HG03432 (cell line): ENCODE results near the gene HECW1.

Experiments used
- ATAC-seq: cut with Tn5 transposase; IDR thresholded peaks from one replicate; pipeline ENCODE4 v1.9.1; 2021; ENCODE audit warnings: mild to moderate bottlenecking, moderate library complexity; ENCODE audit not compliant: unreplicated experiment

The HECW1 gene

DNA sequence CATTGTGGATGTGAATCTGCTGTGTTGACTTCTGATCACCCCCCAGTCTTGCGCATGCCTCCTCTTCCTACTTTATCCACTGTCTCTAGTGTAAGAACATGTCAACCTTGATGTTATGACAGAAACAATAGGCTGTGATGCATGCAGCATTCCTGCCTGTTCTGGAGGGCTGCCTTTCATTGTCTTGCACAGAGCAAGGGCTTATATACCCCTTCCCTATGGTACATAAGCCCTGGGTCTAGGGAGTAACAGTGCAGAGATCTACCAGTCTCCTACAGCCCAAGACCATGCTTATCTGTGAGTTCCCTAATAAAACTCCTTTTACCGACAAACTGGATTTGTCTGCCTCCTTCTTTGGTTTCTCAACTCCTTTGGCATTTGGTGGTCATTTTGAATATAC is 293.5 kb downstream of the HECW1 start:
- no peak for ATAC-seq

DNA sequence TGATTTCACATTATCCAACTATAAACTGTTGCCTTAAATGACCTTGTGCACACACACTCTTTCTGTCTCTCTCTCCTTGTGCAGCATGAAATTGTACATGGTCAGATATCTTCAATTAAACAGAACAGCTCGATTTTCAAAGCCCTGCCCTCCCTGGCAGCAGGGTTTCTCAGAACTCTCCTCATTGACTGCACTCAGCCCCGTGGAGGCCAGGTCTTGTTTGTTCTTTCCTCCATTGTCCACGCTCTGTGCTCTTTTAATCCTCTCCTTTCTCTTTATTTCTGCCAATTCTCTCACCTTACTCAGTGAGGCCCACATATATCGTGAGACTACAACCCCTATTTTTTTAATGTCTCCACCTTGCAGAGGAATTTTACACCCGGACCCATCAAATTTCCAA is 294.5 kb downstream of the HECW1 start:
- ATAC-seq = no peak

DNA sequence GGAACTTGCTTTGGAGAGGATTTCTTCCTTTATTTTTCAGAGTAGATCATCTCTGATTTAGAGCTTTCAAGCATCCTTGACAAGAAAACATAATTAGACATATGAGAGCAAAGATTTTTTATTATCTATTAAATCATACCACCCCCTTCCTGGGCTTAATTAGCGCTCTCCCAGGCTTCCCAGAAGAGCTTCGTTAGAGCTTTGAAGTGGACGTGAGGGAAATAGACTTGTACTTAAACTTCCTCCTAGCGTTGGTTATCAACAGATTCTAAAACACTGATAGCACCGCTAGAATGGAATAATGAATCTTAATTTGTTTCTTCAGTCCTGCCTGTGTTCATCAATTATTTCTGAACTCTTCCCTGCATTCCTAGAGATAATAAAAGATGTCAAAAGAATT is 296.5 kb downstream of the HECW1 start:
- ATAC-seq = no peak

DNA sequence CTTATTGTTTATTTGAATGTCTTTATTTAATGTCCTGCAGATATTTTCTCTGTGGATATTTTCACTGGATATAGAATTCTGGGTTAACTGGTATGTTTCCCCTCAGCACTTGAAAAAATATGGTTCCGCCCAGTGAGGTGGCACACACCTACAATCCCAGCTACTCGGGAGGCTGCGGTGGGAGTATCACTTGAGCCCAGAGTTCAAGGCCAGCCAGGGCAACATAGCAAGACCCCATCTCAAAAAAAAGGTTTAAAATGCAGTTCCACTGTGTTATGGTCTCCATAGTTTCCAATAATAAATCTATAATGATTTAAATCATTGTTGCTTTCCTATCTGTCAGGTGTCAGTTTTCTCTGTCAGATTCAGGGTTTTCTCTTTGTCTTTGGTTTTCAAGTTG is 305.0 kb downstream of the HECW1 start:
- ATAC-seq = no peak

DNA sequence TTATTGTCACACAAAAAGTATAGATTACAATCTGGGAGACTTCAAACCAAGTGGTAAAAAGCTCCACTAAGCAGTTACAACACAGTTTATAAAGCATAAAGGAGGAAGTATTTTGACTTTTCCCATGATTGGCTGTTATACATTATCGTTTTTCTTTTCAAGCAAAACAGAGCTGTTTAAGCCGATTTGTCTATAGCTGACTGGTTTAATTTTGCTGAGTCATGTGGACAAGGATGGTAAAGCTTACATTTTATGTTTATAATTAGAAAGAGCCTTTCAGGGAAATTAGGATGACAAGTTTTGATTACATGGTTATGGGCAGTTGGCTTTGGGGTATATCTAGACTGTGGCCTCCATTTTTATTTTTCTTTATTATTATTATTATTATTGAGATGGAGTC is 318.0 kb downstream of the HECW1 start:
- no peak for ATAC-seq

DNA sequence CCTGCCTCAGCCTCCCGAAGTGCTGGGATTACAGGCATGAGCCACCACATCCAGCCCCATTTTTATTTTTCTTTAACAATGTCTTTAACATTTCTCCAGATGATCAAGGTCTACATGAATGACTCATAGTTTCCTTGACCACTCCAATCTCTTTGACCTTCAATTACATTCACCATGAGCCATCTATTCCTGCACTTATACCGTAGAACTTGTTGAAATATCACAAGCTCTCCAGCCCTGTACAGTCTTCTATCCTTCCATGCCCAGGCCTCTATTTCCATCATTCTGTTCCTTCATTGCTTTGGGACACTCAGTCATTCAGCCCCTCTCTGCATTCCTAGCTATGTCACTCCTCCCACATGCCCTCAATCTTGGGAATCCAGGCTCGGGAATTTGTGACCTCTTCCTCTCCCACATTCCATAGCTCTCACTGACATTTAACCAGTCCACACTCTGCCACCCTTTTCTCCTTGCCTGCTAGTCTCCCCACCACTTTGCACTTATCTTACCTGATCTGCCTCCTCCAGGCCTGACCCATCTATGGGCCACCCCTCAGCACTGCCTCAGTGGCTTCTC is 318.7 kb downstream of the HECW1 start:
- ATAC-seq = no peak

DNA sequence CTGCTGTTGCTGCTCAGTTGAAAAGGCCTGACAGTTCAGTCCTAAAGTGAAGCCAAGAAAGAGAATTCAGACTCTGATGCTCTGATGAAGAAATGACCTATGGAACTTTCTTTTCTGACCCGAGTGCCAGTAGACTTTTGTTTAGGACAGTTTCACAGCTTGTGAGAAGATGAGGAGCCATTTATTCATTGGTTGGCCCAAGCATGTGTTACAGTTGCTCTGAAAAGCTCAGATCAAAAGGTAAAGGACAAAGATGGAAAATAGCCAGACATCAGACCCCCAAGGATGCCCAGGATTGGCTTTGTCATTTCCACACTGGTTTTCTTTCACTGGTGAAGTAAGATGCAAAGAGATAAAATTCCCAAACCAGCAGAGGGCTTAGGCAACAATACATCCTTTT is 321.2 kb downstream of the HECW1 start:
- no peak for ATAC-seq

DNA sequence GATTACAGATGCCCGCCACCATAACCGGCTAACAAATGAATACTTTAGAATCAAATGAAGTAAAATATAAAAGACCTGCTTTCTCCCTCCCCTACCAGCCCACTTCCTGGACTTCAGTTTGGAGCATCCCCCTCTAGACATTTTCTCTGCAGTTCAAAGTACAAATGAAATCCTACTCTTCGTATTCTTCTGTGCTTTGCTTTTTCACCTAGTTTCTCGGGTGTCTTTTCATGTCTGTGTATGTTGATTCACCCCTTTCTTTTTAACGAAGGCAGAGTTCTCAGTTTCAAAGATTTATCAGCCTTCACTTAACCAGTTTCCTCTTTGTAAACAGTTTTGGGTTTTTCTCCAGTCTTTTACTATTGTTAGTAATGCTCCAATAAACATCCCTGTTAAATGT is 324.6 kb downstream of the HECW1 start:
- no peak for ATAC-seq

DNA sequence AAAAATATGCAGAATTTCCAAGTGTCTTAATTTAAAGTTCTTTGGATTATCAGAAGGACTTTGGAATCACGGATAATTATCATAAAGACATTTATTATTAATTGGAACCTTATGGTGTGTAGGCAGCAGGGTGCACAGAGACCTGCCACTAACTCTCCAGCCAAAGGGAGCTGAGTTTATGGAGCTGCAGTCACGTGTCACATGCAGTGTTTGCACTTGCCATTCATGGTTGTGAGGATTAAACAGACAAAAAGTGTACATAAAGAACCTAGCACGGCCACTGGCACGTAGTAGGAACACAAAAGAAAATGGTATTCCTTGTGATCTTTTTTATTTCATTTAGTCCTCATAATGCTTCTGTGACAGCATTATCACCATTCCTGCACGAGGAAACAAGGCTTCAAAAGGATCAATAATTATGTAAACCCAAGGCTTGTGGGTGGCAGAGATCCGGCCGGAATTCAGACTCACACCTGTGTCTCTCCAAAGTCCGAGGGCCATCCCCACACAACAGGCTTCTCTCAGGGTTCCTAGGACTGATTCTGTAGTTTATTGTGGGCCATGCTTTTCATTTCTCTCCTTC is 326.5 kb downstream of the HECW1 start:
- no peak for ATAC-seq

DNA sequence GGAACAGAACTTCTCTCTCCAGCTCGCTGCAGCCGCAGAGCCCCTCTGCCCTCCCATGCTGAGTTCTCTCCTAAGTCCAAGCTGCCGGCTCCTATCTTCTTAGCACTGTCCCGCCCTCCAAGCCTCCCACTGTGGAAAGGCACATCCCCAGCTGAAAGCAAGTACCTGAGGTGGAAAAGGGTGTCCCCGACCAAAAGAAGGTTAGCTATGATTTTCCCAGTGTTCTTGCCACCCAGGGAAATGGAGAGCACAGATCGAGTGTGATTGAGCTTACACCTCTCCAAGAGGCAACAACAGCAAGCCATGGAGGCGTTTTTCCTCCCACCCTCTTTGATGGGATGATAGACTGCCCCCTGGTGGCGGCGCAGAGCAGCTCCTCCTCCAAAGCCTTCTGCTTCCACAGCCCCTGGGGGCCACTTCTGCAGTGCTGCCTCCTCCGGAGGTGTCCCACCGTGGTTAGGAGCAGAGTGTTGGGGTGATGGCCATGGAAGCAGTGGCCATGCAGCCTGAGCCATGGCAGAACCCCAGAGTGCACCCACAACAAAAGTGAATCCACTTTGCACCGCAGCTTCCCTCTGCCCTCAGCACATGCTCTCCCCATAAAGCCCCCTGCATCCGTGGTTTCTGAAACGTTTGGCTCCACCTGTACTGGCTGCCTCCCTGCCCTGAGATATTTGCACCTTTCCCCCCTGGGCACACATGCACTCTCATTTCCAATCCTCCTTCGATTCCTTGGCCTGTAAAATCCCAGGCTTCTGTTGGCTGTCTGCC is 327.4 kb downstream of the HECW1 start:
- peak; percentile 77 for ATAC-seq

DNA sequence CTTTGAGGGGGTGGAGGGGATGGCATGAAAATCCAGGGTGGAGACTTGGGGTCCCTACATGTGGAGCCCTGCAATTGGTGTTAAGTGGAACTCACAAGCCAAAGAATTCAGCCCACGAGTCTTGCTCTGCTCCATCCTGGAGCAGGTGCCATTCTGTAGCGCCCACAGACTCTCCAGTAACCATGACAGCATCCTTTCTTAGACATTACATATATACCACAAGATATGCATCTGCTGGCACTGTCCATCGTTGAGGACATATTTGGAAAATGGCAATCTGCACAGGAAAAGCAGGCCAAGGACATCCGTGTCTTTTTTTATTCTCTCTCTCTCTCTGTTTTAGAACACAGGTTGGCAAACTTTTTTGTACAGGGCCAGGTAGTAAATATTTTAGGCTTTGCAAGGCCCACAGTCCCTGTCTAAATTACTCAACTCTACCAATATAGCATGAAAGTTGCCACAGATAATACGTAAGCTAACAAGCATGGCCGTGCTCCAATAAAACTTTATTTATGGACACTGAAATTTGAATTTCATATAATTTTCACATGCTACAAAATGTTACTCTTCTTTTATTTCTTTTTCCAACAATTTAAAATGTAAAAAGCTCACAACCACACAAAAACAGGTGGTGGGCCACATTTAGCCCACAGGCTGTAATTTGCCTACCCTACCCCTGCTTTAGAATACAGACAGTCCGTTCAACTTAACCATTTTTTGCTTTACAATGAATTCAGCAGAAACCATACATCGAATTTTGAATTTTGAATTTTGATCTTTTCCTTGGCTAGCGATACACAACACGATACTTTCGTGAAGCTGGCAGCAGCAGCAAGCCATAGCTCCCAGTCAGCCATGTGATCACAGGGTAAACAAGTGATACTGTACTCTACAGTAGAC is 329.0 kb downstream of the HECW1 start:
- ATAC-seq = no peak

DNA sequence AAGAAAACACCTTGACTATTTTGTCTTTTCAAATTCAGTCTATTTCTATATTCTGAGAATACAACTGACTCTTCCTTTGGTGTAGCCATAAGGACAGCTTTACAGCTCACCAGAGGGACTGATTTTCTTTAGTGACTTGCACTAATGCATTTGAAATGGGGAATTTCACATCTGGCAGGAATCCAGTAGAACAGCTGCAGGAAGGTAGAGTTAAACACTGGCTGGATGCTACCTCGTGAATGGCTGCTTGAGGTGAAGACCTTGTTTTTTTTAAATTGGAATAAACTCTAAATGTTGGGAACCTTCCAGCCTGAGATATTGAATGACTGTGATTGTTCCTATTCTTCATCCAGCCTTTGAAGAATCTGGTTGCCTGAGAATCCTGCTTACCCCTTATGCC is 330.9 kb downstream of the HECW1 start:
- ATAC-seq = no peak

DNA sequence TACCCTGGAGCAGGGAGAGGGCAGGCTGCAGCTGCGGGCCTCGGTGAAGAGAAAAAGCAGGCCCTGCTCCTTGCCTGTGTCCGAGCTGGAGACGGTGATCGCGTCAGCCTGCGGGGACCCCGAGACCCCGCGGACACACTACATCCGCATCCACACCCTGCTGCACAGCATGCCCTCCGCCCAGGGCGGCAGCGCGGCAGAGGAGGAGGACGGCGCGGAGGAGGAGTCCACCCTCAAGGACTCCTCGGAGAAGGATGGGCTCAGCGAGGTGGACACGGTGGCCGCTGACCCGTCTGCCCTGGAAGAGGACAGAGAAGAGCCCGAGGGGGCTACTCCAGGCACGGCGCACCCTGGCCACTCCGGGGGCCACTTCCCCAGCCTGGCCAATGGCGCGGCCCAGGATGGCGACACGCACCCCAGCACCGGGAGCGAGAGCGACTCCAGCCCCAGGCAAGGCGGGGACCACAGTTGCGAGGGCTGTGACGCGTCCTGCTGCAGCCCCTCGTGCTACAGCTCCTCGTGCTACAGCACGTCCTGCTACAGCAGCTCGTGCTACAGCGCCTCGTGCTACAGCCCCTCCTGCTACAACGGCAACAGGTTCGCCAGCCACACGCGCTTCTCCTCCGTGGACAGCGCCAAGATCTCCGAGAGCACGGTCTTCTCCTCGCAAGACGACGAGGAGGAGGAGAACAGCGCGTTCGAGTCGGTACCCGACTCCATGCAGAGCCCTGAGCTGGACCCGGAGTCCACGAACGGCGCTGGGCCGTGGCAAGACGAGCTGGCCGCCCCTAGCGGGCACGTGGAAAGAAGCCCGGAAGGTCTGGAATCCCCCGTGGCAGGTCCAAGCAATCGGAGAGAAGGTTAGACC is 332.5 kb downstream of the HECW1 start:
- no peak for ATAC-seq

DNA sequence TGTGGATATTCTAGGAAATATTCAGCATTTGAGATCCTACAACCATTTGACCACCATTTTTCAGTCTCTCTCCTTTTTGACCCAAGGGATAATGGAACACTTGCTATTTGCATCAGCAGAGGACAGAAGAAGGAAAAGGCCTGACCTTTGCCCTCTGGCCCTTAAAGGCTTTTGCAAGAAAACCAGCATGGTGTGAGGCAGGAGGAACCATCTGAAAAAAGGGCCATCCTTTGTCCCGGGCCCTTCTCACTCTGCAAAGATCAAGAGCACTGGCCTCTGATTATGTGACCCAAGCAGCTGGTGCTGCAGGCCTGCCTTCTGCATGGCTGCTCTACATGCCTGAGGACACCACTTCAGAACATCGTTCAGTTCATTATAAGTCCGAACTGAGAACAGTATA is 337.1 kb downstream of the HECW1 start:
- ATAC-seq = no peak

DNA sequence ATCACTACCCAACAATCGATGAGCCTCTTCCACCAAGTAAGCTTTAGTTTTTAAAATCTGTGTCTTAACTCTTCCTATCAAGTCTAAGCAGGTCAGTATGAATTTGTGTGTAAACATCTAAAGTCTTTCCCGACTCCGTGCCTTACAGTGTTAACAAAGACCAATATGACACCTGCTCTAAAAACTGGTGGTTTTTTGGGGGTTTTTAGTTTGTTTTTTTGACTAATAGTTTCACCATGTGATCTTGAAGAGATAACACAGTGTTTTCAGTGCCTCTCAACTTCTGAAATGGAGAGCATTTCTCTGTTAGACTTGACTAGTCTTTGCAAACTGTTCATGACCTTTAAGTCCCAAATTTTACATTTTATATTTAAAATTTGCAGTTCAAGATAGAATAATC is 338.4 kb downstream of the HECW1 start:
- no peak for ATAC-seq

DNA sequence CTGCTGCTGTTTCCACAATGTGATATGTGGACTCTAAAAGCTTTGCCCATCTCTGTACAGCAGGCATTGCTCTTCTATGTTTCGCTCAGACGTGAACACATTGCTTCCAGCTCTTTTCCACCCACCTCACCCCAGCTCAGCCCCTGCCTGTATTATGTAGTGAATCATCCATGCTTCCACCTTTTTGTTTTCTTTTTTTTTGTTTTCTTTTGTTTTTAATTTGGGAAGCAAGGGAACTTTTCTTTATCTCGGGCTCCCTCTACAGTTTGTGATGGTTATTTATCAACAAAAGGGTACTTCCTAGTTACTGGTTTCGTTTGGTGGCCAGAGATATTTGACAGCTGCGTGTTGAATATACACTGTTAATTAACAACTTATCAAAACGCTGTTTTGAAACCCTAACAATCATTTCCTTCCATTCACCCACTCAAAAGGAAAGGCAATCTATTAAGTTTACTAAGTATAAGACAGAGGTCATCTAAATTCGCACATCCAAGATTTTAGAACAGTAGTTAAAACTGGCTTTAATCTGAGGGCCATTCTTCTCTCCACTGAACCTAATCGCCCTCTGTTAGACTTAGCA is 342.6 kb downstream of the HECW1 start:
- ATAC-seq = peak; percentile 72

DNA sequence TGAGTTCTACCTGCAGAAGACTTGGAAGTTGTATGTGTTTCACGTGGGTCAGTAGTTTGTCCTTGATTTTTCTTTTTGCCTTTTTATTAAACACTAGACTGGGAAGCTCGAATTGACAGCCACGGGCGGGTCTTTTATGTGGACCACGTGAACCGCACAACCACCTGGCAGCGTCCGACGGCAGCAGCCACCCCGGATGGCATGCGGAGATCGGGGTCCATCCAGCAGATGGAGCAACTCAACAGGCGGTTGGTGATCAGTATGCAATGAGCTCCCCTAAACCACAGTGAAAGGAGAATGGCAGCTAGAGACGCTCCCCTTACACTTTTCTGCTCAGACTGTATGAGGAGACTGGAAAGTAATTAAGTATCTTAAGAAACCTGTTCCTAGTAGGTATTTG is 343.8 kb downstream of the HECW1 start:
- no peak for ATAC-seq

DNA sequence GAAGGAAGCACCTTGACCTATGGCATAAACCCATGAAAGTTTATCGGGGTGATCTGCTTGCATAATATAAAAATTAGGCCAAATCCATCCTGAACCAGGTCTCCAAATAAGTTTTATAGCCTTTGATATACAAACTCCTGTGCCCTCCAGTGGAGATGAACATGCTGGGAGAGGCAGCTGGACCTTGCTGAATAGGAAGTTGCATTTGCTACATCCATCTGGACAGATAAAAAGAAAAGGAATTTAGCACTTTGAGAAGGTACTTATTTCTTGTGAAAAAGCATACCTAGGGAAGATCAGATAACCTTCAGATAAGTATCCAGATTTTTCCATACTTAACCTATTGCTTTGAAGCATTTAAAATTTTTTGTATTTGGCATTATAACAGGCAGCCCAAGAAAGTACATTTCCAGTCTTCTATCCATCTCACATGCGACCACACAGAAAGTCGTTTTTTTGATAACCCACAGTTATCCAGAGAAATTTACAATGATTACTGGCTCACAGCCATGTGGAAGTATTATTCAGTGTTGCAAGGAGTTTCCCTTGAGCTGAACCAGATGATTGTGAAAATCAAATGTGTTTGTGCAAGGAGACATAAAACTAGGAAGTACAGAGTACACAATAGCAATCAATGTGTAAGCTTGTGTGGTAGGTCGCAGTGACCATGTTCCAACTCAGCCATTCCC is 346.0 kb downstream of the HECW1 start:
- ATAC-seq = no peak

DNA sequence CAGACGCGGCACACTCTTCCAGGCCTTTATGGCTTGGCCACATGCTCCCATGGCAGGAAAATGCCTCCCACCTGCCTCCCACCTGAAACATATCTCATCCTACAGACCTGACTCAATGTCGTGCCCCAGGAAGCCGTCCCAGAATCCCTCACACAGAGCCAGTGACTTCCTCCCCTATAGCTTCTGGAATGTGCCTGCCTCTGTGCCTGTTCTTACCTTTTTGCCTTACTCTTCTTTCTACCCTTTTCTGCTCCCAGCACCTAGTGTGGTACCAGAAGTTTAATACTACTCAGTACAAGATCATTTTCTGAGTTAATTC is 346.5 kb downstream of the HECW1 start:
- ATAC-seq = no peak
